ENCODE results near the gene SENP8. TPM values are rescaled to one million over a fixed set of nuclear protein-coding genes. Genes with fewer than 3 reads are reported as not detected.

Gene SENP8
- polyA plus RNA-seq, 1 donor from 2014 or later, result 0.59 TPM

DNA sequence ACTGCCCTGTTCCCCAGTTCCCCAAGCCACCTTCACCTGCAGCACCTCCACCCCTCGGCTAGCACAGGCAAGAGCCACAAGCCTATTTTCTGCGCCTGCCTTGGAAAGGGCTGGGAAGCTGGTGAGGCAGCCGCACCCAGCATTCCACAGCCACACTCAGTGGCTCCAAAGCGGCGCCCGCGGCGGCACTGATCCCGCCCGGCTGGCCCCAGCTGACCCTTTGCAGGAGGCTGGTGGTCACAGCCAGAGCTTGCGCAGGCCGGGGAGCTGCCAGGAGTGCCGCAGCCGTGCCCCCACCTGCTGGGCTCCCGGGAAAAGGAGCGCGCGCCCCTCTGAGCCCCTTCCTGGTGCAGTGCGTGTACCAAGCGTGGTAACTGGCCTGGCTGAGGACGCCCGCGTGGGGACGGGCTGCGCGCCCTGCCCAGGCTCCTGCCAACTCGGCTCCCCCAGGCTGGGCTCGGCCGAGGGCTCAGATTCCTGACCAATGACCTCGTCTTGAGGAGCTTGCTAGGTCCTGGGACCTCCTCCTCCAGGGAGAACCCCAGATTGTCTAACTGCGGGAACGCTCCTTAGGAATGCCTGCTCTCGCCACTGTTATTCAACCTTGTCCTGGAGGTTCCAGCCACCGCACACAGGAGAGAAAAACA lies 66.1 kb downstream of the SENP8 start:
- Mint-ChIP-seq H3K4me1 (no peaks in the 10 kb centered on the region), H3K27ac (no peak overlapping the region), H3K27me3 (peaks cover 29% of the 10 kb centered on the region), H3K9me3 (no peaks in the 10 kb centered on the region), H3K36me3 (no peaks in the 10 kb centered on the region), H3K4me3 (no peak overlapping the region)

- Mint-ChIP-seq H3K4me3 (no peak overlapping the region), H3K4me1 (no peaks in the 10 kb centered on the region), H3K27ac (no peak overlapping the region), H3K36me3 (peaks cover 2% of the 10 kb centered on the region), H3K9me3 (no peaks in the 10 kb centered on the region), H3K27me3 (peaks cover 8% of the 10 kb centered on the region)
Observed at GRCh38 chr15:72189250-72189902, 71.2 kb downstream of the SENP8 start.

- Mint-ChIP-seq H3K4me1 (peaks cover 0 to 4% (median 4%) of the 10 kb centered on the region in 3 donors), H3K4me3 (no peak overlapping the region), H3K27ac (no peak overlapping the region), H3K36me3 (peaks cover 2% of the 10 kb centered on the region), H3K27me3 (peaks cover 12% of the 10 kb centered on the region), H3K9me3 (no peaks in the 10 kb centered on the region)
Observed at GRCh38 chr15:72192416-72192815, 74.2 kb downstream of the SENP8 start.

Other genes starting within 250 kb of the SENP8 start
- 23.1 TPM for gene MYO9A, start 253 bp upstream of the SENP8 start, polyA plus RNA-seq
- not detected for gene GRAMD2A, start 79.4 kb downstream of the SENP8 start, polyA plus RNA-seq
- 360 TPM for gene PKM, start 112.8 kb downstream of the SENP8 start, polyA plus RNA-seq
- gene PARP6, start 154.2 kb downstream of the SENP8 start, polyA plus RNA-seq, result 34.4 TPM
- 0.19 TPM for gene CELF6, start 201.8 kb downstream of the SENP8 start, polyA plus RNA-seq